GM20000 (cell line): ENCODE results near the gene DOCK11.

Experiments used
- DNase-seq: peaks from one replicate; pipeline ENCODE4 v3.0.0; 2012; ENCODE audit warnings: low spot score
- TF ChIP-seq, protein P1 (sequence below): IDR thresholded peaks from 2 replicates; pipeline ENCODE4 v1.5.1; 2012; ENCODE audit warnings: mild to moderate bottlenecking, control low read depth; ENCODE audit errors: extremely low read depth, missing control alignments

The DOCK11 gene

DNA sequence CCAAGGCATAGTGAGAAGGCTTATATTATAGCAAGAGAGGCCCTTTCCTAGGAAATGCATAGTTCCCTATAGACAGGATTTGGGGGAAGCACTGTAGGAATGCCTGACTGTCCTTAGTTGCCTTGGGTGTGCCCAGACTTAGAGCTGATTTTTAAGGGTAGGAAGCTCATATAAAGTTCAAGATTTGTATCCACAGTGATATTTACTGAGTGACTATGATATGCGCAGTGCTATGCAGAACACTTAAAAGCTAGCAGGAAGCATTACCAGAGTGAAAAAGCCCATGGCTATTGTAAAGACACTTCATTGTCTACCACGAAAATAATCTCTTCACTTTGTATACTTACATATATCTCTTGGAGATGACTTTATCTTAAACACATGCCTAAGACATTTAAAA is 181.7 kb downstream of the DOCK11 start:
- TF ChIP-seq, protein P1, sequence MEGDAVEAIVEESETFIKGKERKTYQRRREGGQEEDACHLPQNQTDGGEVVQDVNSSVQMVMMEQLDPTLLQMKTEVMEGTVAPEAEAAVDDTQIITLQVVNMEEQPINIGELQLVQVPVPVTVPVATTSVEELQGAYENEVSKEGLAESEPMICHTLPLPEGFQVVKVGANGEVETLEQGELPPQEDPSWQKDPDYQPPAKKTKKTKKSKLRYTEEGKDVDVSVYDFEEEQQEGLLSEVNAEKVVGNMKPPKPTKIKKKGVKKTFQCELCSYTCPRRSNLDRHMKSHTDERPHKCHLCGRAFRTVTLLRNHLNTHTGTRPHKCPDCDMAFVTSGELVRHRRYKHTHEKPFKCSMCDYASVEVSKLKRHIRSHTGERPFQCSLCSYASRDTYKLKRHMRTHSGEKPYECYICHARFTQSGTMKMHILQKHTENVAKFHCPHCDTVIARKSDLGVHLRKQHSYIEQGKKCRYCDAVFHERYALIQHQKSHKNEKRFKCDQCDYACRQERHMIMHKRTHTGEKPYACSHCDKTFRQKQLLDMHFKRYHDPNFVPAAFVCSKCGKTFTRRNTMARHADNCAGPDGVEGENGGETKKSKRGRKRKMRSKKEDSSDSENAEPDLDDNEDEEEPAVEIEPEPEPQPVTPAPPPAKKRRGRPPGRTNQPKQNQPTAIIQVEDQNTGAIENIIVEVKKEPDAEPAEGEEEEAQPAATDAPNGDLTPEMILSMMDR: no peak
- DNase-seq: no peak

DNA sequence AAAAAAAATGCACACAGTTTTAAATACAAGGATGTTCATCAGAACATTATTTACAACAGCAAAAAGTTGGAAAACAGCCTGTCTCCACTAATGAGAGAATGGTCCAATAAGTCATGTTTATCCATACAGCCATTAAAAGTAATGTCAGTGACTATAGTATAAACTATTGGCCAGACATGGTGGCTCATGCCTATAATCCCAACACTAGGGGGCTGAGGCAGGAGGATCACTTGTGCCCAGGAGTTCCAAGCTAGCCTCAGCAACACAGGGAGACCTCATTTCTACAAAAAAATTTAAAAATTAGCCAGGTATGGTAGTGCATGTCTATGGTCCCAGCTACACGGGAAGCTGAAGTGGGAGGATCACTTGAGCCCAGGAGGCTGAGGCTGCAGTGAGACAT is 183.7 kb downstream of the DOCK11 start:
- TF ChIP-seq, protein P1: no peak
- no peak for DNase-seq

DNA sequence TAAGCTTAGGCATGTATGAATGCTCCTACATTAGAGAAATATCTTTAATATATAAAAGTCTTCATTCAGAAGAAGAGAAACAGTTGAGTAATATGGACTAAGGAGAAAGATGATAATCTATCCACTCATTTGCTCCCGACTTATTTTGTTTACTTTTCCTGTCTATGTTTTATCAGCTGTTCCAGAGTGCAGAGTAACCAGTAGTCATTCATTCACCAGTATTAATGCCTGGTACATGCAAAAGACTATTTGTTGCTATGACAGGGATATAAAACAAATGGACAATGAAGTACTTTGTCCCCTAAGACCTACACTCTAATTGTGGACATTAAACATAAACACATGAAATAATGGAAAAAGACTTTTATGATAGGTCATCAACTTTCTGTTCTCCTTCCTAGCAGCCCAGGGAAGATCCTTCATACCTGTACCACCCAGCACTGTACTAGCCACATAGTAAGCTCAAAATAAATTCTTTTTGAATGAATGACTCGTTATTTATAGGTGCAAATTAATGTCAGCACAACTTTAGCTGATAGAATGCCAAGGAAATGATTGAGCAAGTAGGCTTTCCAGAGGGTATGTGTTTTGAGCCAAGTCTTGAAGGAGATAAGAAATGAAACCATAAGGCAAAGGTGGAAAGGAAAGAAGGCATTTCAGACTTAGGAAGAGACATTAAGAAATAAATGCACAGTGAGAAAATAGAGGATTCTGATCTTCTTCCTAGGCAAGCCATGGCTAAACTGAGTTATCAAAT is 186.8 kb downstream of the DOCK11 start:
- TF ChIP-seq, protein P1: no peak
- no peak for DNase-seq

DNA sequence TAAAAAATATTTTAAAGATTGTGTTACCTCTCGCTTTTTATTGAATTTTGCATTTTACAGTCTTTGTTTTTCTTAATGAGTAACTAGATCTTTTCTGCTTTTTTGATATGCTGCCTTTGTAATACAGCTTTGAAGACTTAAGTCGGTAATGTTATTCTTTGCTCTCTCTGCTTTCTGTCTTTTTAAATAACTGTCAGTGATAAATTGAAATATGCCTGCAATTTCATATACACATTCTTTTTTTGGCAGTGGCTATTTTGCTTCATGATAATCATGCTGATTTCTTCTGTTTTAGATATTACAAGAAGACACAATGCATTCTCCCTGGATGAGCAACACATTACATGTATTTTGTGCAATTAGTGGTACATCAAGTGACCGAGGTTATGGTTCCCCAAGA is 189.8 kb downstream of the DOCK11 start:
- no peak for DNase-seq
- TF ChIP-seq, protein P1: no peak

DNA sequence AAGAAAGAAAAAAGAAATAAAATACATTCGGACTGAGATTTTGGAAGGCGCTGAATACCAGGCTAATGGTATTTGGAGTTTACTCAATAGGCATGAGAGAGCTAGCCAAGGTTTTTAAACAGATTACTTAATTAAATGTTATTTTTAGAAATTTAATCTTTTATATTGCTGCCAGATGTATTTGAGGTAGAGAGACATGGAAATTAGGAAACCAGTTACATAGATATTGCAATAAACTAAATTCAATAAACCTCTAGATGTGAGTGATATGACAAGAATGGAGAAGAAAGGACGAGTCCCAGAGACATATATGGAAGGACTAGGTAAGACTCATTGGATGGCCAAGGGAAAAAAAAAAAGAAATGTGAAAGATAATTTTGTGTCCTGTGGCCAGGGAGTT is 193.3 kb downstream of the DOCK11 start:
- TF ChIP-seq, protein P1: no peak
- no peak for DNase-seq

DNA sequence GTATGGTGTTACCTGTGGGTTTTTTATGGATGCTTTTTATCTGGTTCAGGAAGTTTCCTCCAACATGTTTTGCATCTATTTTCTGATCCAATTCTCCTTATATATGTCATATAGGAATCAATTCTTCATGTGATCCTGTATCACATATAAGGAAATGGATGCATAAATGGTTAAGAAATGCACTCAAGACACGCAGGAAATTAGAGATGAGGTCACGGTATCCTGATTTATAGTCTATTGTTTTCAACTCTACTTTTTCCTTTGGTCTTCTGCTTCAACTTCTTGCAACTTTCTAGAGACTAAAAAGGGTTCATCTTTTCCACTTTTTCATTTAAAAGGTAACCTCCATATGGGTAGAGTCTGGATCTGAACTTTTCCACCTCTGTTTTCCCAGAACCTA is 198.2 kb downstream of the DOCK11 start:
- TF ChIP-seq, protein P1: no peak
- no peak for DNase-seq

DNA sequence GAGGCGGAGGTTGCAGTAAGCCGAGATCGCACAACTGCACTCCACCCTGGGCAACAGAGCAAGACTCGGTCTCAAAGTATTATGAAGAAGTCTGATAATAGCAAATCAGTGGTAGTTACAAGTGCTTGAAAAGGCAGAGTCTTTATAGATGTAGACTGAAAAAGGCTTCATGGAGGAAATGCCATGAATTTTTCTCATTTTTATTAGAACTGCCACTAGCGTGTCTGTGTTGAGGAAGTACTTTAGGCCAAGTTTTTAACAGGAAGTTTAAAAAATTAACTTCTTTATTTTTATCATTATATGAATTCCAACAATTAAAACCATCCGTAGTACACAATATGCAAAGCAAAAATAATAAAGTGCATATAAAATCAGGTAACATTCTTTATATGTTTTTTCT is 199.0 kb downstream of the DOCK11 start:
- TF ChIP-seq, protein P1: no peak
- no peak for DNase-seq
